ENCODE results near the gene NFATC3. TPM values are rescaled to one million over a fixed set of nuclear protein-coding genes. Genes with fewer than 3 reads are reported as not detected.
A peak's percentile ranks its signal among the peaks of the same experiment; 100 is the strongest.

The NFATC3 gene
- total and polyA plus RNA-seq, 2 donors (not counting 1 experiment from before 2014, with no cell fraction given): 33.4 to 115 TPM

GRCh38 chr16:68084504-68085258 is 489 bp upstream of the NFATC3 start:
- ChIA-PET CTCF (interaction anchor here (0.6 to 11.1 kb wide), 25 partner anchors 10 to 416 kb away, joined by 3 to 242 read pairs (median 5); partner anchors contain the start of genes DDX28, DUS2, PSMB10 and SLC7A6), POLR2A (interaction anchor here (0.6 to 5.0 kb wide), 14 partner anchors 8 to 604 kb away, joined by 3 to 82 read pairs (median 4); partner anchors contain the start of genes ATP6V0D1, CTCF, DUS2 and PLA2G15)
- Histone ChIP-seq H3K4me3 (ENCODE audit: control extremely low read depth in 1 of 5, extremely low read depth in 1 of 5, insufficient read depth in 1 of 5, low read depth in 2 of 5, low read length in 4 of 5) (peak overlapping the region; percentile 75 to 94 (median 90)), H3K9ac (ENCODE audit: low read length) (peak overlapping the region; percentile 82), H3K79me2 (ENCODE audit: control insufficient read depth, insufficient read depth, low read length) (peaks cover 53% of the 10 kb centered on the region), H3K27ac (ENCODE audit: low read length in 2 of 2) (peak overlapping the region; percentile 81 to 93), H3K27me3 (replicated peaks in 1 of 4; ENCODE audit: control extremely low read depth in 1 of 4, control insufficient read depth in 3 of 4, insufficient read depth in 4 of 4, low read length in 3 of 4) (no peaks in the 10 kb centered on the region), H3K4me1 (ENCODE audit: control insufficient read depth in 2 of 2, insufficient read depth in 2 of 2, low read length in 2 of 2) (peaks cover 65 to 74% of the 10 kb centered on the region in 2 donors), H3K36me3 (replicated peaks in 1 of 2; ENCODE audit: control extremely low read depth in 1 of 2, control insufficient read depth in 1 of 2, extremely low read depth in 1 of 2, insufficient read depth in 2 of 2, low read length in 1 of 2) (peaks cover 0 to 10% of the 10 kb centered on the region in 2 experiments), H3K4me2 (replicated peaks; ENCODE audit: low read depth, low read length, poor library complexity, severe bottlenecking) (peak overlapping the region; percentile 88), H4K20me1 (ENCODE audit: control insufficient read depth, insufficient read depth, low read length, poor library complexity, severe bottlenecking) (peaks cover 8% of the 10 kb centered on the region), H2AFZ (ENCODE audit: insufficient read depth, low read depth, low read length, poor library complexity, severe bottlenecking) (peak overlapping the region; percentile 97), H3K9me3 (ENCODE audit: control extremely low read depth in 1 of 3, control insufficient read depth in 2 of 3, insufficient read depth in 1 of 3, low read length in 2 of 3) (no peaks in the 10 kb centered on the region)
- H3K4me1 Mint-ChIP-seq: peaks cover 72% of the 10 kb centered on the region
- peak overlapping the region; percentile 96 for H3K27ac Mint-ChIP-seq
- peak; percentile 67 for ATAC-seq (ENCODE audit: low read depth)
- intact Hi-C loops (cut with micrococcal nuclease): loop anchor here (1.0 to 10.0 kb wide), 10 partner anchors 9 to 603 kb away; partner anchors contain the start of genes ATP6V0D1, DDX28, DUS2 and GFOD2
- TF ChIP-seq EZH2 (IDR thresholded peaks at IDR 0.05; ENCODE audit: borderline replicate concordance, insufficient read depth, low read depth, low read length, poor library complexity, severe bottlenecking): no peak
- TF ChIP-seq CTCF (IDR thresholded peaks at IDR 0.05): peak; percentile 29
- no peaks in the 10 kb centered on the region for H3K9me3 Mint-ChIP-seq (ENCODE audit: insufficient read depth)
- 2% methylated on average over 23 of the region's 45 CpGs for WGBS (ENCODE audit: insufficient coverage)
- DNase-seq: peak; percentile 94
- H3K27me3 Mint-ChIP-seq: no peaks in the 10 kb centered on the region
- H3K4me3 Mint-ChIP-seq: peak overlapping the region; percentile 86

All from B cell (primary cell).